GM23338 (cell line): ENCODE data around the gene UVRAG. TPM values are rescaled to one million over a fixed set of nuclear protein-coding genes. Genes with fewer than 3 reads are reported as not detected.

Experiments
- ATAC-seq: fragments of 200-7000 bp; cut with Tn5 transposase; 3 replicates; pipeline ENCODE4 v1.9.1; 2020
- DNase-seq: peaks from one replicate; pipeline ENCODE4 v3.0.0-alpha.2; 2015; ENCODE audit warnings: low spot score
- H2AFZ ChIP-seq: fragments of 200-600 bp; sonication (generic); 2 replicates; pipeline ENCODE4 v1.8.0; 2016; ENCODE audit warnings: antibody characterized with exemption, mild to moderate bottlenecking, moderate library complexity
- H3F3A ChIP-seq: fragments of 200-600 bp; sonication (generic); replicated peaks from 2 replicates; pipeline ENCODE4 v1.8.0; 2017; ENCODE audit warnings: antibody characterized with exemption, mixed run types, low read depth
- H3K27ac ChIP-seq: fragments of 200-600 bp; sonication (generic); 2 replicates; pipeline ENCODE4 v1.6.1; 2016; ENCODE audit warnings: low read depth
- H3K27me3 ChIP-seq: fragments of 200-600 bp; sonication (generic); 2 replicates; pipeline ENCODE4 v1.8.0; 2016; ENCODE audit warnings: mild to moderate bottlenecking, mixed run types, moderate library complexity; ENCODE audit not compliant: insufficient read depth
- H3K36me3 ChIP-seq: fragments of 200-600 bp; sonication (generic); 2 replicates; pipeline ENCODE4 v1.8.0; 2016; ENCODE audit warnings: mild to moderate bottlenecking; ENCODE audit not compliant: insufficient read depth
- H3K4me1 ChIP-seq: fragments of 200-600 bp; sonication (generic); 2 replicates; pipeline ENCODE4 v1.8.0; 2016; ENCODE audit warnings: mild to moderate bottlenecking, moderate library complexity; ENCODE audit not compliant: insufficient read depth
- H3K4me2 ChIP-seq: fragments of 200-600 bp; sonication (generic); 2 replicates; pipeline ENCODE4 v1.7.1; 2017; ENCODE audit warnings: mixed run types
- H3K4me3 ChIP-seq: fragments of 200-600 bp; sonication (generic); 2 replicates; pipeline ENCODE4 v1.6.1; 2016; ENCODE audit warnings: mixed run types
- H3K79me2 ChIP-seq: fragments of 200-600 bp; sonication (generic); replicated peaks from 2 replicates; pipeline ENCODE4 v1.8.0; 2017; ENCODE audit warnings: mild to moderate bottlenecking; ENCODE audit not compliant: insufficient read depth
- H3K9me2 ChIP-seq: fragments of 200-600 bp; sonication (generic); 2 replicates; pipeline ENCODE4 v1.8.0; 2017; ENCODE audit not compliant: insufficient read depth
- H4K20me1 ChIP-seq: fragments of 200-600 bp; sonication (generic); replicated peaks from 2 replicates; pipeline ENCODE4 v1.8.0; 2017; ENCODE audit warnings: mild to moderate bottlenecking; ENCODE audit not compliant: insufficient read depth
- H3K27ac Mint-ChIP-seq: 2 replicates; pipeline ENCODE4 v1.8.0; 2020; ENCODE audit warnings: inconsistent platforms, mild to moderate bottlenecking, moderate library complexity, mixed read lengths
- H3K27me3 Mint-ChIP-seq: 3 replicates; pipeline ENCODE4 v1.8.0; 2022; ENCODE audit warnings: low read depth, mild to moderate bottlenecking, moderate library complexity, mixed read lengths, inconsistent platforms; ENCODE audit not compliant: insufficient read depth, poor library complexity
- H3K36me3 Mint-ChIP-seq: 3 replicates; pipeline ENCODE4 v1.8.0; 2021; ENCODE audit warnings: low read depth, mild to moderate bottlenecking, inconsistent platforms, moderate library complexity, mixed read lengths
- H3K4me1 Mint-ChIP-seq: 3 replicates; pipeline ENCODE4 v1.8.0; 2020; ENCODE audit warnings: mild to moderate bottlenecking, inconsistent platforms, mixed read lengths
- H3K4me3 Mint-ChIP-seq: 3 replicates; pipeline ENCODE4 v1.8.0; 2021; ENCODE audit warnings: moderate library complexity, mild to moderate bottlenecking, inconsistent platforms, mixed read lengths
- H3K9me3 Mint-ChIP-seq: 3 replicates; pipeline ENCODE4 v1.8.0; 2020; ENCODE audit warnings: moderate library complexity, mild to moderate bottlenecking, inconsistent platforms, mixed read lengths
- EZH2 ChIP-seq: fragments of 200-600 bp; sonication (generic); IDR thresholded peaks from one replicate; pipeline ENCODE4 v1.8.0; 2017; ENCODE audit warnings: antibody characterized with exemption, mild to moderate bottlenecking, low read depth; ENCODE audit not compliant: unreplicated experiment
- EZH2phosphoT487 ChIP-seq: fragments of 200-600 bp; sonication (generic); IDR thresholded peaks from one replicate; pipeline ENCODE4 v1.8.1; 2018; ENCODE audit warnings: antibody characterized with exemption; ENCODE audit not compliant: unreplicated experiment
- JUNB ChIP-seq: IDR thresholded peaks from one replicate; pipeline ENCODE4 v1.6.1; 2016; ENCODE audit warnings: antibody characterized with exemption; ENCODE audit not compliant: unreplicated experiment
- NANOG ChIP-seq: IDR thresholded peaks from 2 replicates; pipeline ENCODE4 v1.6.1; 2016; ENCODE audit warnings: antibody characterized with exemption, borderline replicate concordance
- STAT1 ChIP-seq: IDR thresholded peaks from one replicate; pipeline ENCODE4 v1.6.1; 2016; ENCODE audit warnings: antibody characterized with exemption; ENCODE audit not compliant: unreplicated experiment
- ZNF331 ChIP-seq: fragments of 250-450 bp; sonication (Bioruptor Pico); IDR thresholded peaks from 2 replicates; pipeline ENCODE4 v1.5.0; 2020; ENCODE audit warnings: low read depth, mild to moderate bottlenecking, moderate library complexity
- polyA plus RNA-seq: library from polyadenylated mRNA; unstranded; fragments of >200 nt; fragmentation: Nextera tagmentation; extraction: Ambion mirVana; gene quantifications from 2 replicates; pipeline ENCODE4 v1.2.1, GENCODE V29; 2016
- total RNA-seq: library from RNA; depleted of rRNA; stranded (reverse); fragments of >200 nt; shearing (Covaris generic); gene quantifications from 2 replicates; pipeline ENCODE4 v1.2.3, GENCODE V29; 2014
- TF ChIP-seq, protein P1 (sequence below): fragments of 250-450 bp; sonication (Bioruptor Pico); IDR thresholded peaks from 2 replicates; pipeline ENCODE4 v1.5.0; 2020; ENCODE audit warnings: mild to moderate bottlenecking, moderate library complexity
- TF ChIP-seq, protein P2 (sequence below), 2 experiments: fragments of 200-600 bp in 1 of 2; sonication (generic) in 1 of 2; conservative IDR thresholded peaks; 2 replicates each; pipeline versions ENCODE4 v1.5.1 to v1.6.1; 2016 to 2017; ENCODE audit warnings: antibody characterized with exemption in 2 of 2, low read depth in 2 of 2, mild to moderate bottlenecking in 2 of 2, moderate library complexity in 1 of 2
- TF ChIP-seq, protein P3 (sequence below): IDR thresholded peaks from 2 replicates; pipeline ENCODE4 v1.6.1; 2016; ENCODE audit warnings: antibody characterized with exemption
- TF ChIP-seq, protein P4 (sequence below): IDR thresholded peaks from one replicate; pipeline ENCODE4 v1.6.1; 2018; ENCODE audit warnings: antibody characterized with exemption; ENCODE audit not compliant: unreplicated experiment

Gene UVRAG
- total and polyA plus RNA-seq, 2 experiments from 2014 or later = 15.3 to 17.4 TPM

DNA sequence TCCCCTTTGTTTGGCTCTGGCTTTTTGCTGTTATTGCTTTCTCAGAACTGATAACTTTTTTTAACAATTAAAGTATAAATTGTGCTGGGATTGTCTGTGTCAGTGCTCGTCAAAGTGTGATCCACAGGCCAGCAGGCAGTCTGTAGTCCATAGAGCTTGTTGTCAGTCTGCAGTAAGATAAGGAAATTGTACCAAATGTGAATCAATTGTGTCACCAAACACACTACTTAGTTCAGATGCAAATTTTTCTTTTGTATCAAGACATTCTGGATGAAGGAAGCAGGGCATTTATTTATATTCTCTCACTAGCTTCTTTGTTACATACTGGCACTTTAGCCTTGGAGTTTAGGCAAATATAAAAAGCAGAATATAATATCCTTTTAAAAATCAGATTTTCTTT is 270.3 kb downstream of the UVRAG start:
- H3K4me1 Mint-ChIP-seq = peaks cover 31% of the 10 kb centered on the region

More for the DNA sequence above, 270.3 kb downstream of the UVRAG start:
- H3K4me1 ChIP-seq = peaks cover 19% of the 10 kb centered on the region
- Mint-ChIP-seq H3K36me3 (no peaks in the 10 kb centered on the region), H3K4me3 (no peak overlapping the region), H3K27ac (no peak overlapping the region), H3K9me3 (no peaks in the 10 kb centered on the region), H3K27me3 (no peaks in the 10 kb centered on the region)
- no peak overlapping the region for H3K27ac ChIP-seq
- TF ChIP-seq, protein P1, sequence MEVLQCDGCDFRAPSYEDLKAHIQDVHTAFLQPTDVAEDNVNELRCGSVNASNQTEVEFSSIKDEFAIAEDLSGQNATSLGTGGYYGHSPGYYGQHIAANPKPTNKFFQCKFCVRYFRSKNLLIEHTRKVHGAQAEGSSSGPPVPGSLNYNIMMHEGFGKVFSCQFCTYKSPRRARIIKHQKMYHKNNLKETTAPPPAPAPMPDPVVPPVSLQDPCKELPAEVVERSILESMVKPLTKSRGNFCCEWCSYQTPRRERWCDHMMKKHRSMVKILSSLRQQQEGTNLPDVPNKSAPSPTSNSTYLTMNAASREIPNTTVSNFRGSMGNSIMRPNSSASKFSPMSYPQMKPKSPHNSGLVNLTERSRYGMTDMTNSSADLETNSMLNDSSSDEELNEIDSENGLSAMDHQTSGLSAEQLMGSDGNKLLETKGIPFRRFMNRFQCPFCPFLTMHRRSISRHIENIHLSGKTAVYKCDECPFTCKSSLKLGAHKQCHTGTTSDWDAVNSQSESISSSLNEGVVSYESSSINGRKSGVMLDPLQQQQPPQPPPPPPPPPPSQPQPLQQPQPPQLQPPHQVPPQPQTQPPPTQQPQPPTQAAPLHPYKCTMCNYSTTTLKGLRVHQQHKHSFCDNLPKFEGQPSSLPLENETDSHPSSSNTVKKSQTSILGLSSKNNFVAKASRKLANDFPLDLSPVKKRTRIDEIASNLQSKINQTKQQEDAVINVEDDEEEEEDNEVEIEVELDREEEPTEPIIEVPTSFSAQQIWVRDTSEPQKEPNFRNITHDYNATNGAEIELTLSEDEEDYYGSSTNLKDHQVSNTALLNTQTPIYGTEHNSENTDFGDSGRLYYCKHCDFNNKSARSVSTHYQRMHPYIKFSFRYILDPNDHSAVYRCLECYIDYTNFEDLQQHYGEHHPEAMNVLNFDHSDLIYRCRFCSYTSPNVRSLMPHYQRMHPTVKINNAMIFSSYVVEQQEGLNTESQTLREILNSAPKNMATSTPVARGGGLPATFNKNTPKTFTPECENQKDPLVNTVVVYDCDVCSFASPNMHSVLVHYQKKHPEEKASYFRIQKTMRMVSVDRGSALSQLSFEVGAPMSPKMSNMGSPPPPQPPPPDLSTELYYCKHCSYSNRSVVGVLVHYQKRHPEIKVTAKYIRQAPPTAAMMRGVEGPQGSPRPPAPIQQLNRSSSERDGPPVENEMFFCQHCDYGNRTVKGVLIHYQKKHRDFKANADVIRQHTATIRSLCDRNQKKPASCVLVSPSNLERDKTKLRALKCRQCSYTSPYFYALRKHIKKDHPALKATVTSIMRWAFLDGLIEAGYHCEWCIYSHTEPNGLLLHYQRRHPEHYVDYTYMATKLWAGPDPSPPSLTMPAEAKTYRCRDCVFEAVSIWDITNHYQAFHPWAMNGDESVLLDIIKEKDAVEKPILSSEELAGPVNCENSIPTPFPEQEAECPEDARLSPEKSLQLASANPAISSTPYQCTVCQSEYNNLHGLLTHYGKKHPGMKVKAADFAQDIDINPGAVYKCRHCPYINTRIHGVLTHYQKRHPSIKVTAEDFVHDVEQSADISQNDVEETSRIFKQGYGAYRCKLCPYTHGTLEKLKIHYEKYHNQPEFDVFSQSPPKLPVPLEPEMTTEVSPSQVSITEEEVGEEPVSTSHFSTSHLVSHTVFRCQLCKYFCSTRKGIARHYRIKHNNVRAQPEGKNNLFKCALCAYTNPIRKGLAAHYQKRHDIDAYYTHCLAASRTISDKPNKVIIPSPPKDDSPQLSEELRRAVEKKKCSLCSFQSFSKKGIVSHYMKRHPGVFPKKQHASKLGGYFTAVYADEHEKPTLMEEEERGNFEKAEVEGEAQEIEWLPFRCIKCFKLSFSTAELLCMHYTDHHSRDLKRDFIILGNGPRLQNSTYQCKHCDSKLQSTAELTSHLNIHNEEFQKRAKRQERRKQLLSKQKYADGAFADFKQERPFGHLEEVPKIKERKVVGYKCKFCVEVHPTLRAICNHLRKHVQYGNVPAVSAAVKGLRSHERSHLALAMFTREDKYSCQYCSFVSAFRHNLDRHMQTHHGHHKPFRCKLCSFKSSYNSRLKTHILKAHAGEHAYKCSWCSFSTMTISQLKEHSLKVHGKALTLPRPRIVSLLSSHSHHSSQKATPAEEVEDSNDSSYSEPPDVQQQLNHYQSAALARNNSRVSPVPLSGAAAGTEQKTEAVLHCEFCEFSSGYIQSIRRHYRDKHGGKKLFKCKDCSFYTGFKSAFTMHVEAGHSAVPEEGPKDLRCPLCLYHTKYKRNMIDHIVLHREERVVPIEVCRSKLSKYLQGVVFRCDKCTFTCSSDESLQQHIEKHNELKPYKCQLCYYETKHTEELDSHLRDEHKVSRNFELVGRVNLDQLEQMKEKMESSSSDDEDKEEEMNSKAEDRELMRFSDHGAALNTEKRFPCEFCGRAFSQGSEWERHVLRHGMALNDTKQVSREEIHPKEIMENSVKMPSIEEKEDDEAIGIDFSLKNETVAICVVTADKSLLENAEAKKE (CRISPR knock-in tag) = no peak
- TF ChIP-seq, protein P2, sequence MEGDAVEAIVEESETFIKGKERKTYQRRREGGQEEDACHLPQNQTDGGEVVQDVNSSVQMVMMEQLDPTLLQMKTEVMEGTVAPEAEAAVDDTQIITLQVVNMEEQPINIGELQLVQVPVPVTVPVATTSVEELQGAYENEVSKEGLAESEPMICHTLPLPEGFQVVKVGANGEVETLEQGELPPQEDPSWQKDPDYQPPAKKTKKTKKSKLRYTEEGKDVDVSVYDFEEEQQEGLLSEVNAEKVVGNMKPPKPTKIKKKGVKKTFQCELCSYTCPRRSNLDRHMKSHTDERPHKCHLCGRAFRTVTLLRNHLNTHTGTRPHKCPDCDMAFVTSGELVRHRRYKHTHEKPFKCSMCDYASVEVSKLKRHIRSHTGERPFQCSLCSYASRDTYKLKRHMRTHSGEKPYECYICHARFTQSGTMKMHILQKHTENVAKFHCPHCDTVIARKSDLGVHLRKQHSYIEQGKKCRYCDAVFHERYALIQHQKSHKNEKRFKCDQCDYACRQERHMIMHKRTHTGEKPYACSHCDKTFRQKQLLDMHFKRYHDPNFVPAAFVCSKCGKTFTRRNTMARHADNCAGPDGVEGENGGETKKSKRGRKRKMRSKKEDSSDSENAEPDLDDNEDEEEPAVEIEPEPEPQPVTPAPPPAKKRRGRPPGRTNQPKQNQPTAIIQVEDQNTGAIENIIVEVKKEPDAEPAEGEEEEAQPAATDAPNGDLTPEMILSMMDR (conservative IDR thresholded peaks at IDR 0.05; ENCODE audit: low read depth in 2 of 2) = no peak
- TF ChIP-seq NANOG (no peak), STAT1 (no peak), JUNB (no peak), EZH2 (no peak), EZH2phosphoT487 (no peak), ZNF331 (CRISPR knock-in tag) (no peak)
- TF ChIP-seq, protein P3, sequence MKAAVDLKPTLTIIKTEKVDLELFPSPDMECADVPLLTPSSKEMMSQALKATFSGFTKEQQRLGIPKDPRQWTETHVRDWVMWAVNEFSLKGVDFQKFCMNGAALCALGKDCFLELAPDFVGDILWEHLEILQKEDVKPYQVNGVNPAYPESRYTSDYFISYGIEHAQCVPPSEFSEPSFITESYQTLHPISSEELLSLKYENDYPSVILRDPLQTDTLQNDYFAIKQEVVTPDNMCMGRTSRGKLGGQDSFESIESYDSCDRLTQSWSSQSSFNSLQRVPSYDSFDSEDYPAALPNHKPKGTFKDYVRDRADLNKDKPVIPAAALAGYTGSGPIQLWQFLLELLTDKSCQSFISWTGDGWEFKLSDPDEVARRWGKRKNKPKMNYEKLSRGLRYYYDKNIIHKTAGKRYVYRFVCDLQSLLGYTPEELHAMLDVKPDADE = no peak
- TF ChIP-seq, protein P4, sequence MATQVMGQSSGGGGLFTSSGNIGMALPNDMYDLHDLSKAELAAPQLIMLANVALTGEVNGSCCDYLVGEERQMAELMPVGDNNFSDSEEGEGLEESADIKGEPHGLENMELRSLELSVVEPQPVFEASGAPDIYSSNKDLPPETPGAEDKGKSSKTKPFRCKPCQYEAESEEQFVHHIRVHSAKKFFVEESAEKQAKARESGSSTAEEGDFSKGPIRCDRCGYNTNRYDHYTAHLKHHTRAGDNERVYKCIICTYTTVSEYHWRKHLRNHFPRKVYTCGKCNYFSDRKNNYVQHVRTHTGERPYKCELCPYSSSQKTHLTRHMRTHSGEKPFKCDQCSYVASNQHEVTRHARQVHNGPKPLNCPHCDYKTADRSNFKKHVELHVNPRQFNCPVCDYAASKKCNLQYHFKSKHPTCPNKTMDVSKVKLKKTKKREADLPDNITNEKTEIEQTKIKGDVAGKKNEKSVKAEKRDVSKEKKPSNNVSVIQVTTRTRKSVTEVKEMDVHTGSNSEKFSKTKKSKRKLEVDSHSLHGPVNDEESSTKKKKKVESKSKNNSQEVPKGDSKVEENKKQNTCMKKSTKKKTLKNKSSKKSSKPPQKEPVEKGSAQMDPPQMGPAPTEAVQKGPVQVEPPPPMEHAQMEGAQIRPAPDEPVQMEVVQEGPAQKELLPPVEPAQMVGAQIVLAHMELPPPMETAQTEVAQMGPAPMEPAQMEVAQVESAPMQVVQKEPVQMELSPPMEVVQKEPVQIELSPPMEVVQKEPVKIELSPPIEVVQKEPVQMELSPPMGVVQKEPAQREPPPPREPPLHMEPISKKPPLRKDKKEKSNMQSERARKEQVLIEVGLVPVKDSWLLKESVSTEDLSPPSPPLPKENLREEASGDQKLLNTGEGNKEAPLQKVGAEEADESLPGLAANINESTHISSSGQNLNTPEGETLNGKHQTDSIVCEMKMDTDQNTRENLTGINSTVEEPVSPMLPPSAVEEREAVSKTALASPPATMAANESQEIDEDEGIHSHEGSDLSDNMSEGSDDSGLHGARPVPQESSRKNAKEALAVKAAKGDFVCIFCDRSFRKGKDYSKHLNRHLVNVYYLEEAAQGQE = no peak
- H3K4me2 ChIP-seq = no peak overlapping the region
- H3K27me3 ChIP-seq = no peaks in the 10 kb centered on the region
- no peaks in the 10 kb centered on the region for H3K36me3 ChIP-seq
- no peak overlapping the region for H2AFZ ChIP-seq
- no peaks in the 10 kb centered on the region for H3K79me2 ChIP-seq
- H3K4me3 ChIP-seq = no peak overlapping the region
- no peak for DNase-seq
- no peaks in the 10 kb centered on the region for H3K9me2 ChIP-seq
- H3F3A ChIP-seq = no peaks in the 10 kb centered on the region
- ATAC-seq = no peak
- no peaks in the 10 kb centered on the region for H4K20me1 ChIP-seq
